ENCODE measurements around the gene KLRF2.

The KLRF2 gene, protein sequence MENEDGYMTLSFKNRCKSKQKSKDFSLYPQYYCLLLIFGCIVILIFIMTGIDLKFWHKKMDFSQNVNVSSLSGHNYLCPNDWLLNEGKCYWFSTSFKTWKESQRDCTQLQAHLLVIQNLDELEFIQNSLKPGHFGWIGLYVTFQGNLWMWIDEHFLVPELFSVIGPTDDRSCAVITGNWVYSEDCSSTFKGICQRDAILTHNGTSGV

DNA sequence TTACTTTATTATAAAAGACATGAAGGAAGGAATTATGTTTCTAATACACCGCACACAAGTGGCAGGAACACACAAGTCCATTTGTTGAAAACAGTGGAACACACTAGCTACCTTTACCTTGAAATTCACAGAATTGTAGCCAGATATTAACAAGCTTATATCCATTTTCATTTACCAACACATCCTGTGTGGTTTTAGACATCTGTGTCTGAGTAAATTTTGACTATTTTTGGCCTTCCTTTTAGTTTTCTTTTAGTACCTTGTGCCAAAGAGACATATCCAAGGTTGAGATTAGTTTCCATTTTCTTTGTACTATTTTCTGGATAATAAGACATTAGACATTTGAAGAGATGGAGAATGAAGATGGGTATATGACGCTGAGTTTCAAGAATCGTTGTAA lies at the start of gene KLRF2:
Gene KLRF2, plus strand, starts transcription at position 244 of the 400 bp plus-strand sequence. Its CDS starts 107 bp downstream, at position 351.
- Histone ChIP-seq H3K36me3 (ENCODE audit: control insufficient read depth in 2 of 2, insufficient read depth in 1 of 2, low read length in 2 of 2) (no peaks in the 10 kb centered on the region), H3K4me1 (ENCODE audit: control insufficient read depth, insufficient read depth, low read length) (no peaks in the 10 kb centered on the region), H3K4me3 (ENCODE audit: low read depth, low read length) (no peak within 1 kb of the TSS), H3K9me3 (ENCODE audit: control insufficient read depth, insufficient read depth, low read depth, low read length) (no peaks in the 10 kb centered on the region), H3K27ac (ENCODE audit: extremely low read depth, low read depth, low read length) (no peak within 1 kb of the TSS)
- ChIA-PET CTCF (no interaction called here), POLR2A (no interaction called here)
- TF ChIP-seq, protein P1, sequence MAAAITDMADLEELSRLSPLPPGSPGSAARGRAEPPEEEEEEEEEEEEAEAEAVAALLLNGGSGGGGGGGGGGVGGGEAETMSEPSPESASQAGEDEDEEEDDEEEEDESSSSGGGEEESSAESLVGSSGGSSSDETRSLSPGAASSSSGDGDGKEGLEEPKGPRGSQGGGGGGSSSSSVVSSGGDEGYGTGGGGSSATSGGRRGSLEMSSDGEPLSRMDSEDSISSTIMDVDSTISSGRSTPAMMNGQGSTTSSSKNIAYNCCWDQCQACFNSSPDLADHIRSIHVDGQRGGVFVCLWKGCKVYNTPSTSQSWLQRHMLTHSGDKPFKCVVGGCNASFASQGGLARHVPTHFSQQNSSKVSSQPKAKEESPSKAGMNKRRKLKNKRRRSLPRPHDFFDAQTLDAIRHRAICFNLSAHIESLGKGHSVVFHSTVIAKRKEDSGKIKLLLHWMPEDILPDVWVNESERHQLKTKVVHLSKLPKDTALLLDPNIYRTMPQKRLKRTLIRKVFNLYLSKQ (tag by site-specific recombination; IDR thresholded peaks at IDR 0.05; ENCODE audit: borderline replicate concordance), result no peak
- TF ChIP-seq ZNF555 (tag by site-specific recombination; conservative IDR thresholded peaks at IDR 0.05) (no peak), ZXDB (tag by site-specific recombination; IDR thresholded peaks at IDR 0.05) (no peak), ZNF830 (tag by site-specific recombination; IDR thresholded peaks at IDR 0.05; ENCODE audit: low read depth) (no peak), ZFHX2 (tag by site-specific recombination; conservative IDR thresholded peaks at IDR 0.05) (no peak), ZNF121 (tag by site-specific recombination; IDR thresholded peaks at IDR 0.05) (no peak), ZNF549 (tag by site-specific recombination; IDR thresholded peaks at IDR 0.05) (no peak), ZNF416 (tag by site-specific recombination; IDR thresholded peaks at IDR 0.05) (no peak), SCRT2 (tag by site-specific recombination; IDR thresholded peaks at IDR 0.05) (no peak), ZNF423 (tag by site-specific recombination; IDR thresholded peaks at IDR 0.05) (no peak), ZNF10 (tag by site-specific recombination; IDR thresholded peaks at IDR 0.05) (no peak), MYNN (tag by site-specific recombination; IDR thresholded peaks at IDR 0.05; ENCODE audit: borderline replicate concordance) (no peak)
- TF ChIP-seq, protein P2, sequence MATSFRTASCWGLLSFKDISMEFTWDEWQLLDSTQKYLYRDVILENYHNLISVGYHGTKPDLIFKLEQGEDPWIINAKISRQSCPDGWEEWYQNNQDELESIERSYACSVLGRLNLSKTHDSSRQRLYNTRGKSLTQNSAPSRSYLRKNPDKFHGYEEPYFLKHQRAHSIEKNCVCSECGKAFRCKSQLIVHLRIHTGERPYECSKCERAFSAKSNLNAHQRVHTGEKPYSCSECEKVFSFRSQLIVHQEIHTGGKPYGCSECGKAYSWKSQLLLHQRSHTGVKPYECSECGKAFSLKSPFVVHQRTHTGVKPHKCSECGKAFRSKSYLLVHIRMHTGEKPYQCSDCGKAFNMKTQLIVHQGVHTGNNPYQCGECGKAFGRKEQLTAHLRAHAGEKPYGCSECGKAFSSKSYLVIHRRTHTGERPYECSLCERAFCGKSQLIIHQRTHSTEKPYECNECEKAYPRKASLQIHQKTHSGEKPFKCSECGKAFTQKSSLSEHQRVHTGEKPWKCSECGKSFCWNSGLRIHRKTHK (tag by site-specific recombination; IDR thresholded peaks at IDR 0.05), result no peak

DNA sequence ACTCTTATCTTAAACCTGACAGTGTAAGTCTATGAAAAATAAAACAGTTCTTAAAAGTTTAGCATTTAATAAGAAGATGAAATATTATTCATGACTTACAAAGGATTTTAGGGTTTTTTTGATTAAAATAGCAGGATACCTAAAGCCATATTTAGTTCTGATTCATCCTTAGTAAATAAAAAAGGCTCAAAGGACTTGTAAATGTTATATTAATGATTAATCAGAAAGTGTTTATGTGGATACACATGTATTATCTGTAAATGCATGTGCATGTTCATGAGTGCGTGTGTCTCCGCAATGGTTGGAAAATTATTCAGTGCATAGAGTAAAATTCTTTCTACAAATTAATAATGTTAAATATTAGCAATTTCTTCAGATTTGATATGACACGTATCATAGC lies 49.6 kb upstream of the KLRF2 start:
- TF ChIP-seq, protein P3, sequence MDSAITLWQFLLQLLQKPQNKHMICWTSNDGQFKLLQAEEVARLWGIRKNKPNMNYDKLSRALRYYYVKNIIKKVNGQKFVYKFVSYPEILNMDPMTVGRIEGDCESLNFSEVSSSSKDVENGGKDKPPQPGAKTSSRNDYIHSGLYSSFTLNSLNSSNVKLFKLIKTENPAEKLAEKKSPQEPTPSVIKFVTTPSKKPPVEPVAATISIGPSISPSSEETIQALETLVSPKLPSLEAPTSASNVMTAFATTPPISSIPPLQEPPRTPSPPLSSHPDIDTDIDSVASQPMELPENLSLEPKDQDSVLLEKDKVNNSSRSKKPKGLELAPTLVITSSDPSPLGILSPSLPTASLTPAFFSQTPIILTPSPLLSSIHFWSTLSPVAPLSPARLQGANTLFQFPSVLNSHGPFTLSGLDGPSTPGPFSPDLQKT (IDR thresholded peaks at IDR 0.05; ENCODE audit: borderline replicate concordance, low read depth, low read length), result no peak
- no peak for TF ChIP-seq KLF16 (tag by site-specific recombination; IDR thresholded peaks at IDR 0.05)
- TF ChIP-seq ZNF169 (tag by site-specific recombination; IDR thresholded peaks at IDR 0.05), result no peak
- TF ChIP-seq ZNF571 (tag by site-specific recombination; IDR thresholded peaks at IDR 0.05), result no peak
- ChIA-PET POLR2A (no interaction called here), CTCF (interaction anchor here (0.8 kb wide), 1 partner anchor 81 kb away, joined by 3 read pairs; no protein-coding TSS in a partner anchor)
- no peak overlapping the region for H3K27ac ChIP-seq (ENCODE audit: extremely low read depth, low read depth, low read length)
- no peaks in the 10 kb centered on the region for H3K36me3 ChIP-seq (ENCODE audit: control insufficient read depth in 2 of 2, insufficient read depth in 1 of 2, low read length in 2 of 2)
- H3K4me1 ChIP-seq (ENCODE audit: control insufficient read depth, insufficient read depth, low read length), result 0 out of 2 replicates have a peak, but pooled peaks cover 5% of the 10 kb centered on the region
- no peaks in the 10 kb centered on the region for H3K9me3 ChIP-seq (ENCODE audit: control insufficient read depth, insufficient read depth, low read depth, low read length)
- no peak overlapping the region for H3K4me3 ChIP-seq (ENCODE audit: low read depth, low read length)

DNA sequence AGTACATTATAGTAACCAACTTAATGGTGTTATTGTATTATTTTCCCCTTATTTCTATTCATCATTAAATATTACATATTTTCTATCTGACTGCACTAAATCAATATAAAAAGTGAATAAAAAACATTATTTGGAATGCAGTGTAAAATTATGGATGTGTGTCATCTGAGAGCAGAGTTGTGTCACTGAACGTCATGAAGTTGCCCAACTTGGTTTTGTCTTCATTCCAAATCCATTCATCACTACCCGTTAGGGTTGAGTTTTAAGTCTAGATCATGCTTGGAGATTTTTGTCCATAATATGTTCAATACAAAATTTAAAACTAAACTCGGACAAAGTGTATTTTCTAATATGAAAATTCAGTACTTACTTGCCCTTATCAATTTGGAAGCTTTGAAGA lies 37.9 kb upstream of the KLRF2 start:
- Histone ChIP-seq H3K4me3 (ENCODE audit: low read depth, low read length) (no peak overlapping the region), H3K36me3 (ENCODE audit: control insufficient read depth in 2 of 2, insufficient read depth in 1 of 2, low read length in 2 of 2) (no peaks in the 10 kb centered on the region), H3K27ac (ENCODE audit: extremely low read depth, low read depth, low read length) (no peak overlapping the region), H3K9me3 (ENCODE audit: control insufficient read depth, insufficient read depth, low read depth, low read length) (no peaks in the 10 kb centered on the region), H3K4me1 (ENCODE audit: control insufficient read depth, insufficient read depth, low read length) (no peaks in the 10 kb centered on the region)
- ChIA-PET CTCF (interaction anchor here (0.7 kb wide), 1 partner anchor 135 kb away, joined by 3 read pairs; no protein-coding TSS in a partner anchor), POLR2A (no interaction called here)
- TF ChIP-seq ZNF24 (tag by site-specific recombination; IDR thresholded peaks at IDR 0.05) (no peak), ZNF19 (tag by site-specific recombination; IDR thresholded peaks at IDR 0.05; ENCODE audit: low read depth) (no peak), ZNF133 (tag by site-specific recombination; IDR thresholded peaks at IDR 0.05) (no peak), TRIM28 (IDR thresholded peaks at IDR 0.05; ENCODE audit: borderline replicate concordance, low read length) (no peak), ZNF585B (tag by site-specific recombination; IDR thresholded peaks at IDR 0.05) (no peak), ZBTB20 (tag by site-specific recombination; IDR thresholded peaks at IDR 0.05) (no peak), ZNF791 (tag by site-specific recombination; IDR thresholded peaks at IDR 0.05) (no peak)
- TF ChIP-seq, protein P4, sequence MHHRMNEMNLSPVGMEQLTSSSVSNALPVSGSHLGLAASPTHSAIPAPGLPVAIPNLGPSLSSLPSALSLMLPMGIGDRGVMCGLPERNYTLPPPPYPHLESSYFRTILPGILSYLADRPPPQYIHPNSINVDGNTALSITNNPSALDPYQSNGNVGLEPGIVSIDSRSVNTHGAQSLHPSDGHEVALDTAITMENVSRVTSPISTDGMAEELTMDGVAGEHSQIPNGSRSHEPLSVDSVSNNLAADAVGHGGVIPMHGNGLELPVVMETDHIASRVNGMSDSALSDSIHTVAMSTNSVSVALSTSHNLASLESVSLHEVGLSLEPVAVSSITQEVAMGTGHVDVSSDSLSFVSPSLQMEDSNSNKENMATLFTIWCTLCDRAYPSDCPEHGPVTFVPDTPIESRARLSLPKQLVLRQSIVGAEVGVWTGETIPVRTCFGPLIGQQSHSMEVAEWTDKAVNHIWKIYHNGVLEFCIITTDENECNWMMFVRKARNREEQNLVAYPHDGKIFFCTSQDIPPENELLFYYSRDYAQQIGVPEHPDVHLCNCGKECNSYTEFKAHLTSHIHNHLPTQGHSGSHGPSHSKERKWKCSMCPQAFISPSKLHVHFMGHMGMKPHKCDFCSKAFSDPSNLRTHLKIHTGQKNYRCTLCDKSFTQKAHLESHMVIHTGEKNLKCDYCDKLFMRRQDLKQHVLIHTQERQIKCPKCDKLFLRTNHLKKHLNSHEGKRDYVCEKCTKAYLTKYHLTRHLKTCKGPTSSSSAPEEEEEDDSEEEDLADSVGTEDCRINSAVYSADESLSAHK (tag by site-specific recombination; IDR thresholded peaks at IDR 0.05), result no peak
- TF ChIP-seq, protein P5, sequence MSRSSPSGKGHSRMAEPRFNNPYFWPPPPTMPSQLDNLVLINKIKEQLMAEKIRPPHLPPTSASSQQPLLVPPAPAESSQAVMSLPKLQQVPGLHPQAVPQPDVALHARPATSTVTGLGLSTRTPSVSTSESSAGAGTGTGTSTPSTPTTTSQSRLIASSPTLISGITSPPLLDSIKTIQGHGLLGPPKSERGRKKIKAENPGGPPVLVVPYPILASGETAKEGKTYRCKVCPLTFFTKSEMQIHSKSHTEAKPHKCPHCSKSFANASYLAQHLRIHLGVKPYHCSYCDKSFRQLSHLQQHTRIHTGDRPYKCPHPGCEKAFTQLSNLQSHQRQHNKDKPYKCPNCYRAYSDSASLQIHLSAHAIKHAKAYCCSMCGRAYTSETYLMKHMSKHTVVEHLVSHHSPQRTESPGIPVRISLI (tag by site-specific recombination; IDR thresholded peaks at IDR 0.05), result no peak

All from HEK293 (cell line).